Ovary (tissue), 3 donors: ENCODE data around the gene CCDC148.

Experiments used
- CTCF ChIP-seq, 3 donors: fragments of 450-650 bp in 2 of 3; fragments of 200-600 bp in 1 of 3; IDR thresholded peaks; one replicate each; pipeline versions ENCODE4 v1.5.1 to v1.8.0; 2016 to 2022; ENCODE audit warnings: antibody characterized with exemption in 3 of 3, mild to moderate bottlenecking in 1 of 3
- POLR2A ChIP-seq: fragments of 450-650 bp; IDR thresholded peaks from one replicate; pipeline ENCODE4 v1.6.1; 2017; ENCODE audit warnings: antibody characterized with exemption, mild to moderate bottlenecking, moderate library complexity
- donor health status: DM: no; HTN: no; CAD: no.

DNA sequence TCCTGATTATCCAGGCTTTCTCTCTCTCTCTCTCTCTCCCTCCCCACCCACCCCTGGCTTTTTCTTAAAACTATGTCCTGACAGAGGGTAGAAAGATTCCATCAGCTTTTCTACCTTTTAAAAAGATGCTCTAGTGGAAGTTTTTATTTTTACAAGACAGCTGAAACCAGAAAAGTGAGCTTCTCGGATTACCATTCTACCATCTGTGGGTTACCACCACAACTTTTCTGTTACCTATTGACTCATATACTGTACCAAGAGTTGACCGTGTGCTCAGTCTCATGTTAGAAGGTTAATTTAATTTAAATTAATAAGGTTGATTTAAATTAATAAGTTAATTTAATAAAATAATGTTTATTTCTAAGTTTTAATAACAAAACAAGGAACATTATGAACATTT is 217.3 kb downstream of the CCDC148 start:
- no peak for TF ChIP-seq CTCF (IDR thresholded peaks at IDR 0.05)
- no peak for TF ChIP-seq POLR2A
